Neural crest cell (in vitro differentiated cells): ENCODE data around the gene DNAJC5. TPM values are rescaled to one million over a fixed set of nuclear protein-coding genes. Genes with fewer than 3 reads are reported as not detected.

Source experiments
- DNase-seq: peaks from one replicate; pipeline ENCODE4 v3.0.0; 2021; ENCODE audit warnings: low read depth, mixed read lengths, low spot score
- H3K27ac Mint-ChIP-seq: one replicate; pipeline ENCODE4 v1.8.0; 2021; ENCODE audit warnings: mild to moderate bottlenecking, mixed read lengths; ENCODE audit not compliant: unreplicated experiment
- H3K27me3 Mint-ChIP-seq: 2 replicates; pipeline ENCODE4 v1.8.0; 2021; ENCODE audit warnings: low read depth, mild to moderate bottlenecking, mixed read lengths
- H3K36me3 Mint-ChIP-seq: 2 replicates; pipeline ENCODE4 v1.8.0; 2021; ENCODE audit warnings: low read depth, mild to moderate bottlenecking, mixed read lengths
- H3K4me1 Mint-ChIP-seq: 2 replicates; pipeline ENCODE4 v1.8.0; 2021; ENCODE audit warnings: mixed read lengths
- H3K4me3 Mint-ChIP-seq: one replicate; pipeline ENCODE4 v1.8.0; 2021; ENCODE audit warnings: mild to moderate bottlenecking, mixed read lengths
- H3K9me3 Mint-ChIP-seq: 2 replicates; pipeline ENCODE4 v1.8.0; 2021; ENCODE audit warnings: mixed read lengths
- CTCF ChIP-seq: fragments of 200-600 bp; sonication (generic); conservative IDR thresholded peaks from 2 replicates; pipeline ENCODE4 v1.5.0; 2021; ENCODE audit warnings: antibody characterized with exemption, mild to moderate bottlenecking
- long read RNA-seq: library from polyadenylated mRNA; unstranded; transcript quantifications from one replicate; pipeline ENCODE4 v2.0.0, GENCODE V29; 2020
- total RNA-seq: library from RNA; stranded (reverse); gene quantifications from 2 replicates; pipeline ENCODE4 v1.2.1, GENCODE V29; 2021

Gene DNAJC5
- total RNA-seq: 46.9 and 47.3 TPM in 2 replicates
- long read RNA-seq, partial matches to known transcripts: 0 of 14 reads
- long read RNA-seq, other reads (novel, unspliced or antisense): 14 of 14 reads

GRCh38 chr20:63894358-63895201, at the start of gene DNAJC5:
Gene DNAJC5, plus strand, starts transcription at chr20:63895126. Its CDS starts 33,220 bp downstream, at chr20:63928346.
- Mint-ChIP-seq H3K27me3 (peaks cover 3% of the 10 kb centered on the region), H3K9me3 (no peaks in the 10 kb centered on the region), H3K27ac (peak within 1 kb of the TSS; percentile 20), H3K4me3 (peak within 1 kb of the TSS; percentile 97), H3K4me1 (peaks cover 32% of the 10 kb centered on the region), H3K36me3 (no peaks in the 10 kb centered on the region)
- peak; percentile 91 for DNase-seq
- TF ChIP-seq CTCF: no peak

- no peak overlapping the region for H3K27ac Mint-ChIP-seq
Observed at GRCh38 chr20:63846128-63846771, 48.7 kb upstream of the DNAJC5 start.

GRCh38 chr20:63846888-63847236, 48.1 kb upstream of the DNAJC5 start:
- Mint-ChIP-seq H3K4me3 (no peak overlapping the region), H3K9me3 (no peaks in the 10 kb centered on the region), H3K27ac (no peak overlapping the region), H3K27me3 (no peaks in the 10 kb centered on the region), H3K36me3 (no peaks in the 10 kb centered on the region), H3K4me1 (peaks cover 8% of the 10 kb centered on the region)
- DNase-seq: no peak
- TF ChIP-seq CTCF: no peak

More at GRCh38 chr20:63846128-63846771, 48.7 kb upstream of the DNAJC5 start:
- no peak for TF ChIP-seq CTCF
- H3K36me3 Mint-ChIP-seq: no peaks in the 10 kb centered on the region
- H3K4me1 Mint-ChIP-seq: peaks cover 7% of the 10 kb centered on the region
- no peaks in the 10 kb centered on the region for H3K9me3 Mint-ChIP-seq
- H3K27me3 Mint-ChIP-seq: no peaks in the 10 kb centered on the region
- H3K4me3 Mint-ChIP-seq: peak overlapping the region; percentile 67
- no peak for DNase-seq

GRCh38 chr20:63847237-63848002, 47.5 kb upstream of the DNAJC5 start:
- DNase-seq: no peak
- TF ChIP-seq CTCF: no peak
- Mint-ChIP-seq H3K27me3 (no peaks in the 10 kb centered on the region), H3K9me3 (no peaks in the 10 kb centered on the region), H3K36me3 (no peaks in the 10 kb centered on the region), H3K4me3 (no peak overlapping the region), H3K27ac (no peak overlapping the region), H3K4me1 (peaks cover 8% of the 10 kb centered on the region)
